ENCODE results near the gene GRIN2D.

GRIN2D gene

DNA sequence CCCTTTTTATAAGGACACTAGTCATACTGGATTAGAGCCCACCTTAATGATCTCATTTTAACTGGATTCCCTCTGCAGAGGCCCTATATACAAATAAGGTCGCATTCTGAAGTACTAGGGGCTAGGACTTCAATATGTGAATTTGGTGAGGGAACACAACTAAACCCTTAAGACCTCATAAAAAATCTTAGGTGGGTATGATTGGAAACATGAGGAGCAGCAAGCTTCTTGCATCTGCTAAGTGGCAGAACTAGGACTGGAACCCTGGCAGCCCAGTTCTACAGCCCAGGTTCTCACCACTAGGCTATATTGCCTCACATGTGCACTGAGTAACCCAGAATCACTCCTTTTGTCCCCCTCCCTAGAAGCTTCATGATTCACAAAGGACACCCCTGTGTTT is 35.2 kb downstream of the GRIN2D start:
- no peak overlapping the region for H3K4me3 ChIP-seq (replicated peaks; ENCODE audit: low read depth, low read length)
- DNase-seq (ENCODE audit: extremely low read depth, low read depth) = no peak
- TF ChIP-seq, protein P1, sequence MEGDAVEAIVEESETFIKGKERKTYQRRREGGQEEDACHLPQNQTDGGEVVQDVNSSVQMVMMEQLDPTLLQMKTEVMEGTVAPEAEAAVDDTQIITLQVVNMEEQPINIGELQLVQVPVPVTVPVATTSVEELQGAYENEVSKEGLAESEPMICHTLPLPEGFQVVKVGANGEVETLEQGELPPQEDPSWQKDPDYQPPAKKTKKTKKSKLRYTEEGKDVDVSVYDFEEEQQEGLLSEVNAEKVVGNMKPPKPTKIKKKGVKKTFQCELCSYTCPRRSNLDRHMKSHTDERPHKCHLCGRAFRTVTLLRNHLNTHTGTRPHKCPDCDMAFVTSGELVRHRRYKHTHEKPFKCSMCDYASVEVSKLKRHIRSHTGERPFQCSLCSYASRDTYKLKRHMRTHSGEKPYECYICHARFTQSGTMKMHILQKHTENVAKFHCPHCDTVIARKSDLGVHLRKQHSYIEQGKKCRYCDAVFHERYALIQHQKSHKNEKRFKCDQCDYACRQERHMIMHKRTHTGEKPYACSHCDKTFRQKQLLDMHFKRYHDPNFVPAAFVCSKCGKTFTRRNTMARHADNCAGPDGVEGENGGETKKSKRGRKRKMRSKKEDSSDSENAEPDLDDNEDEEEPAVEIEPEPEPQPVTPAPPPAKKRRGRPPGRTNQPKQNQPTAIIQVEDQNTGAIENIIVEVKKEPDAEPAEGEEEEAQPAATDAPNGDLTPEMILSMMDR (IDR thresholded peaks at IDR 0.05; ENCODE audit: low read depth, low read length, missing control alignments) = no peak

DNA sequence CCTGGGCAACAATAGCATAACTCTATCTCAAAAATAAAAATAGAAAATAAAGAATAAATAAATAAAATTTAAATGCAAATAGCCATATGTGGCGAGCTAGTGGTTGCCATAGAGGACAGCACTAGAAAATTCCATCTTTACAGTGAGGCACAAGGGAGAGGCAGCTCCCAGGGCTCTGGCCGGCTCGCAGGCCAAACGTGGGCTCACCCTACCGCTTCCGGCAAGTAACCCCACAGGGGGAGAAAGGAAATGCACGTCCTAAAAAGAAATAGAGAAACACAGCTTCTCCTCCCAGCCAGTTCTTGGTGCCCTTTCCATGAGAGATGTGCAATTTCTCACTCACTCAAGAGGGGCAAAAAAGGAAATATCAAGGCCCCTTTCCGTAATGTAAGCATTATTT is 39.9 kb downstream of the GRIN2D start:
- no peak for DNase-seq (ENCODE audit: extremely low read depth, low read depth)
- TF ChIP-seq, protein P1 (IDR thresholded peaks at IDR 0.05; ENCODE audit: low read depth, low read length, missing control alignments) = no peak
- no peak overlapping the region for H3K4me3 ChIP-seq (replicated peaks; ENCODE audit: low read depth, low read length)

DNA sequence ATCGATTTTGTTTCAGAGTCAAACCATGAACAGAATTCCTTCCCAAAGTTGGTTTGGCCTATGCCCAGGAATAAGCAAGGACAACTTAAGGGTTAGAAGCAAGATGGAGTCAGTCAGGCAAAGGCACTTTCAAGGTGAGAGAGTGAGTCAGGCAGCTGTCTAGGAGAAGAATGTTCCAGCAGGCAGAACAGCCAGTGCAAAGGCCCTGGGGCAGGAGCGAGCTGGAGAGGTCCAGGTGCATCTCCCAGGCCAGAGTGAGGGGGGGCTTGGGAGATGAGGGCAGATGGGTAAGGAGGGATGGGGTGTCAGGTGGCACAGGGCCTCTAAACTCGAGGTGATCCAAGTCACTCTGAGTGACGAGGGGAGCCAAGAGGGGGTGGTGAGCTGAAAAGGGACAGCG is 43.1 kb downstream of the GRIN2D start:
- TF ChIP-seq, protein P1 (IDR thresholded peaks at IDR 0.05; ENCODE audit: low read depth, low read length, missing control alignments) = no peak
- no peak overlapping the region for H3K4me3 ChIP-seq (replicated peaks; ENCODE audit: low read depth, low read length)
- DNase-seq (ENCODE audit: extremely low read depth, low read depth) = no peak

DNA sequence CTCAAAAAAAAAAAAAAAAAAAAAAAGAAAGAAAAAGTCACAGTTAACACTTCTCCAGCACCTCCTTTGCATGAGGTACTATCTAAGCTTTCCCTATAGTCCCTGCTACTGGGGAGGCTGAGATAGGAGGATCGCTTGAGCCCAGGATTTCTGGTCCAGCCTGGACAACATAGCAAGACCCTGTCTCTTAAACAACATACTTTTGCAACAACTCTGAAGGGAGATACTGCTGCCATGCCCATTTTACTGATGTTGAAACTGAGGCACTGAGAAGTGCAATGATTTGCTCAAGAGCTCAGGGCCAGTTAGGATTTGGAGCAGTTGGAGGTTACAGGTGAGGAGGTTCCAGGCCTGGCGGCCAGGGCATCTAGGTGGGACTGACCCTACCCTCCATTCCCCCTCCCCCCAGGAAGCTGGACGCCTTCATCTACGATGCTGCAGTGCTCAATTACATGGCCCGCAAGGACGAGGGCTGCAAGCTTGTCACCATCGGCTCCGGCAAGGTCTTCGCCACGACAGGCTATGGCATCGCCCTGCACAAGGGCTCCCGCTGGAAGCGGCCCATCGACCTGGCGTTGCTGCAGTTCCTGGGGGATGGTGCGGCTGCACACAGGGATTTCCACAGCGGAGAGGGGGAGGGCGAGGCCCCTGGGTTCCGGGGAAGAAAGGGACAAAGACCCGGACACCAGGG is 48.0 kb downstream of the GRIN2D start:
- no peak for DNase-seq (ENCODE audit: extremely low read depth, low read depth)
- no peak overlapping the region for H3K4me3 ChIP-seq (replicated peaks; ENCODE audit: low read depth, low read length)
- TF ChIP-seq, protein P1 (IDR thresholded peaks at IDR 0.05; ENCODE audit: low read depth, low read length, missing control alignments) = no peak

DNA sequence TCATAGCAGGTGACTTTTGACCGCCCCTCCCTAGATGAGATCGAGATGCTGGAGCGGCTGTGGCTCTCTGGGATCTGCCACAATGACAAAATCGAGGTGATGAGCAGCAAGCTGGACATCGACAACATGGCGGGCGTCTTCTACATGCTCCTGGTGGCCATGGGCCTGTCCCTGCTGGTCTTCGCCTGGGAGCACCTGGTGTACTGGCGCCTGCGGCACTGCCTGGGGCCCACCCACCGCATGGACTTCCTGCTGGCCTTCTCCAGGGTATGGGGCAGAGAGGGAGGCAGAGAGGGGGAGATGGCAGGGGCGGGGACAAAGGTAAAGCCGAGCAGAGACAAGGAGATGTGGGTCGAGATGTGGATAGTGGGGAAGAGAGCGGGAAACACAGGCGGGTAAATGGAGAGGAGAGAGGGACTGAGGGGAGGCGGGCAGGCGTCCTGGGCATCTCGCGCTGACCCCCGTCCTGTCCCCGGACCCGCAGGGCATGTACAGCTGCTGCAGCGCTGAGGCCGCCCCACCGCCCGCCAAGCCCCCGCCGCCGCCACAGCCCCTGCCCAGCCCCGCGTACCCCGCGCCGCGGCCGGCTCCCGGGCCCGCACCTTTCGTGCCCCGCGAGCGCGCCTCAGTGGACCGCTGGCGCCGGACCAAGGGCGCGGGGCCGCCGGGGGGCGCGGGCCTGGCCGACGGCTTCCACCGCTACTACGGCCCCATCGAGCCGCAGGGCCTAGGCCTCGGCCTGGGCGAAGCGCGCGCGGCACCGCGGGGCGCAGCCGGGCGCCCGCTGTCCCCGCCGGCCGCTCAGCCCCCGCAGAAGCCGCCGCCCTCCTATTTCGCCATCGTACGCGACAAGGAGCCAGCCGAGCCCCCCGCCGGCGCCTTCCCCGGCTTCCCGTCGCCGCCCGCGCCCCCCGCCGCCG is 48.9 kb downstream of the GRIN2D start:
- TF ChIP-seq, protein P1 (IDR thresholded peaks at IDR 0.05; ENCODE audit: low read depth, low read length, missing control alignments) = no peak
- DNase-seq (ENCODE audit: extremely low read depth, low read depth) = no peak
- H3K4me3 ChIP-seq (replicated peaks; ENCODE audit: low read depth, low read length) = no peak overlapping the region

DNA sequence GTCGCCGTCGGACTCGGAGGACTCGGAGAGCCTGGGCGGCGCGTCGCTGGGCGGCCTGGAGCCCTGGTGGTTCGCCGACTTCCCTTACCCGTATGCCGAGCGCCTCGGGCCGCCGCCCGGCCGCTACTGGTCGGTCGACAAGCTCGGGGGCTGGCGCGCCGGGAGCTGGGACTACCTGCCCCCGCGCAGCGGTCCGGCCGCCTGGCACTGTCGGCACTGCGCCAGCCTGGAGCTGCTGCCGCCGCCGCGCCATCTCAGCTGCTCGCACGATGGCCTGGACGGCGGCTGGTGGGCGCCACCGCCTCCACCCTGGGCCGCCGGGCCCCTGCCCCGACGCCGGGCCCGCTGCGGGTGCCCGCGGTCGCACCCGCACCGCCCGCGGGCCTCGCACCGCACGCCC is 49.8 kb downstream of the GRIN2D start:
- TF ChIP-seq, protein P1 (IDR thresholded peaks at IDR 0.05; ENCODE audit: low read depth, low read length, missing control alignments) = no peak
- no peak for DNase-seq (ENCODE audit: extremely low read depth, low read depth)
- H3K4me3 ChIP-seq (replicated peaks; ENCODE audit: low read depth, low read length) = no peak overlapping the region

Measured in HFF-Myc (cell line).